Heart right ventricle (tissue), 16 donors: ENCODE results near the gene PCBP4. TPM values are rescaled to one million over a fixed set of nuclear protein-coding genes. Genes with fewer than 3 reads are reported as not detected.

ENCODE experiments used
- ATAC-seq, 8 donors: fragments of 200-7000 bp; cut with Tn5 transposase; one replicate each; pipeline ENCODE4 v1.9.1; 2020; ENCODE audit warnings: mild to moderate bottlenecking in 8 of 8, moderate library complexity in 8 of 8, moderate number of reproducible peaks in 1 of 8
- DNase-seq, 2 donors: peaks; one replicate each; pipeline ENCODE4 v3.0.0-alpha.2; 2020
- H3K27ac ChIP-seq, 10 donors: fragments of 200-600 bp; sonication (generic) in 2 of 10; one replicate each; pipeline versions ENCODE4 v1.5.0 to v1.8.0; 2020 to 2022; ENCODE audit warnings: mild to moderate bottlenecking in 3 of 10
- H3K27me3 ChIP-seq, 7 donors: fragments of 200-600 bp; one replicate each; pipeline ENCODE4 v1.8.0; 2021 to 2022; ENCODE audit warnings: mild to moderate bottlenecking in 2 of 7
- H3K36me3 ChIP-seq, 9 donors: fragments of 200-600 bp; sonication (generic) in 1 of 9; one replicate each; pipeline versions ENCODE4 v1.5.0 to v1.8.0; 2020 to 2022; ENCODE audit warnings: mild to moderate bottlenecking in 2 of 9
- H3K4me1 ChIP-seq, 9 donors: fragments of 200-600 bp; sonication (generic) in 1 of 9; one replicate each; pipeline versions ENCODE4 v1.5.0 to v1.8.0; 2020 to 2022; ENCODE audit warnings: mild to moderate bottlenecking in 4 of 9
- H3K4me3 ChIP-seq, 10 donors: fragments of 200-600 bp; sonication (generic) in 2 of 10; one replicate each; pipeline versions ENCODE4 v1.5.0 to v1.8.0; 2020 to 2022; ENCODE audit warnings: mild to moderate bottlenecking in 7 of 10, moderate library complexity in 2 of 10
- H3K9me3 ChIP-seq, 11 donors: fragments of 200-600 bp in 10 of 11; sonication (generic) in 2 of 11; one replicate each; pipeline versions ENCODE4 v1.5.0 to v1.8.0; 2013 to 2022; ENCODE audit warnings: mild to moderate bottlenecking in 2 of 11, control low read depth in 1 of 11, moderate library complexity in 1 of 11
- WGBS, 2 donors: extraction: QIAGEN DNeasy Blood & Tissue Kit; methylation state at CpG; one replicate each; pipeline ENCODE4 v1.1.7; 2013; ENCODE audit warnings: inconsistent platforms in 1 of 2; 5-methylcytosine and 5-hydroxymethylcytosine counted together
- intact Hi-C, 10 donors: fragments of 100-400 bp; cut with DNase I; formaldehyde crosslinking; loops; one replicate each; pipeline versions ENCODE4 v1.11.1 to v1.14.2; 2022
- long read RNA-seq, 3 donors: library from polyadenylated mRNA; unstranded; transcript quantifications; one replicate each; pipeline ENCODE4 v2.0.0, GENCODE V29; 2020 to 2021
- polyA plus RNA-seq, 2 donors: library from polyadenylated mRNA; stranded (reverse); fragments of 200-250 nt; gene quantifications; one replicate each; pipeline ENCODE4 v1.2.3, GENCODE V29; 2013
- total RNA-seq, 10 donors: library from RNA; stranded (reverse); fragmentation: NEBNext Ultra II Directional in 3 of 10; extraction: Animal tissue kit (Norgen Biotek cat#: 25700) in 3 of 10; gene quantifications; one replicate each; pipeline versions ENCODE4 v1.2.1 to v1.2.4, GENCODE V29; 2021 to 2023
- TF ChIP-seq, protein P1 (sequence below), 9 donors: fragments of 200-600 bp; sonication (generic) in 2 of 9; IDR thresholded peaks; one replicate each; pipeline versions ENCODE4 v1.5.0 to v1.8.0; 2021 to 2022; ENCODE audit warnings: antibody characterized with exemption in 9 of 9, mild to moderate bottlenecking in 5 of 9, moderate library complexity in 1 of 9
- donor health status: Arrhythmogenic right ventricular cardiomyopathy.
- donor health status: ischemic (EF 13 %, LVEDD 7.1; RV severe dilation, severe dysfunction).
- donor health status: healthy with polysubstance abuse.
- donor health status: DM: no; HTN: yes; CAD: no.
- donor health status: DM: no; HTN: no; CAD: no.
- donor health status: ischemic (EF 25% LVEDD 6.9; RV normal size, moderate dysfunction).
- donor health status: ischemic (EF 25% LVEDD 5.7; RV mildly dilated, moderate dysfunction).
- donor health status: healthy.
- donor health status: DM: yes; HTN: yes; CAD: no.
- donor health status: Ischemic cardiomyopathy.
- donor health status: ischemic (EF 35%, LVEDD 5.7; RV mildly dilated, moderate dysfunction).
- donor health status: nonischemic (EF 11% LVEDD 7.7; RV severe dilation, severe dysfunction).
- donor health status: DM: yes; HTN: yes; CAD: no.
- donor health status: PGD.
- donor health status: ischemic (EF 29% LVEDD 5.4; RV normal size, mild dysfunction).
- donor health status: nonischemic (EF 23%, LVEDD 6.1; RV moderate dilation, normal function).

Gene PCBP4
- total RNA-seq = 10 to 100 TPM; 55.1 to 85.9 (median 59.9) TPM
- 100 to 1,000 TPM in 1 of 2 donors, 10 to 100 TPM in 1; 63.8 to 123 TPM for polyA plus RNA-seq
- long read RNA-seq, donor 1, partial matches to known transcripts = 4 of 22 reads
- long read RNA-seq, donor 1, other reads (novel, unspliced or antisense) = 13 of 22 reads
- long read RNA-seq, donor 2, transcript PCBP4-202 (13 exons, 2,015 nt) = major isoform, 13 of 52 reads
- long read RNA-seq, donor 2, partial matches to known transcripts = 9 of 52 reads
- long read RNA-seq, donor 2, other reads (novel, unspliced or antisense) = 29 of 52 reads
- long read RNA-seq, donor 3, transcript PCBP4-202 (13 exons, 2,015 nt) = major isoform, 30 of 65 reads
- long read RNA-seq, donor 3, transcript PCBP4-205 (14 exons, 2,147 nt) = minor isoform, 6 of 65 reads
- long read RNA-seq, donor 3, partial matches to known transcripts = 9 of 65 reads
- long read RNA-seq, donor 3, other reads (novel, unspliced or antisense) = 19 of 65 reads

DNA sequence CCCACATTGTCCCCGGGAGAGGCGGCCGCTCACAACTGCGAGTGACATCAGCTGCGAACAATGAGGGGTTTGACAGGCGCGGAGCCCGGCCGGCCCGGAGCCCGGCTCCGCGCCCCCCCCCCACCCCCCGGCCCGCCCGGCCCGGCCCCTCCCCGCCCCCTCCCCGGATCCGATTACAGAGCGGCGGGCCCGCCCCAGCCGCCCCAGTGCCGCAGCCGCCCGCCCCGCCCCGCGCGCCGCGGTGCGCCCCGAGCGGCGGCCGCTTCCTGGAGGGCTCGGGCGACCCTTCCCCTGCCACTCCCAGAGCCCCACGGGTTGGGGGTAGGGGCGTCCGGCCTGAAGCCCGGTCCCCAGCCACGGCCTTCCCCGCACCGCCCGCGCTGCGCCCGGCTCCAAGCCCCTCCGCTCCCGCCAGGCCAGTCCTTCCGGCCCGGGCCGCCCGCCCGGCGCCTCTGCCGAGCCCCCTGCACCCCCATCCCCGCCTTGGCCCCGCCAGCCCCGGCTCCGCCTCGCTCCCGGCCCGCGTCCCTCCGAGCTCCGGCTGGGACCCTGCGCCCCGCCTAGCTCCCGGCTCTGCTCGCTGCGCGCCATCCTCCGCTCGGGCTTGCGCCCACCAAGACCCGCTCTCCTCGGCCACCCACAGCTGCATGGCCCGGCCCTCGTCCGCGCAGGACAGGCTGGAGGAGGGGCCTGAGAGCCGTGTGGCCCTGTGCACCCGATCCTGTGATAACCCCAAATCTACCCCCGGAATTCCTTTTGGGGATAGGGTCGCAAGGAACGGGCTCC lies at the start of gene PCBP4:
PCBP4 (minus strand) TSS at position 71 of the 786 bp plus-strand sequence. CDS start 6,214 bp downstream, outside the sequence.
- intact Hi-C loops = loop anchor here in 2 of 10 donors (2.0 kb wide), 1 partner anchor 25 kb away; the partner anchor contains the start of gene PARP3 (in 2 of the 2)
- peaks cover 25 to 70% (median 45%) of the 10 kb centered on the region in 9 donors for H3K4me1 ChIP-seq
- ATAC-seq = peak; percentile 54 to 84 (median 68)
- 0 to 1% methylated on average over 72 to 90 of the region's 90 CpGs for WGBS, 2 donors
- H3K27ac ChIP-seq = peak within 1 kb of the TSS; percentile 88 to 98 (median 96)
- peak; percentile 80 for DNase-seq
- H3K4me3 ChIP-seq = peak within 1 kb of the TSS; percentile 62 to 85 (median 77)
- H3K36me3 ChIP-seq = peaks cover 0 to 16% (median 0%) of the 10 kb centered on the region in 9 donors
- H3K9me3 ChIP-seq = no peaks in the 10 kb centered on the region
- peaks cover 0 to 20% (median 0%) of the 10 kb centered on the region in 7 donors for H3K27me3 ChIP-seq
- TF ChIP-seq, protein P1, sequence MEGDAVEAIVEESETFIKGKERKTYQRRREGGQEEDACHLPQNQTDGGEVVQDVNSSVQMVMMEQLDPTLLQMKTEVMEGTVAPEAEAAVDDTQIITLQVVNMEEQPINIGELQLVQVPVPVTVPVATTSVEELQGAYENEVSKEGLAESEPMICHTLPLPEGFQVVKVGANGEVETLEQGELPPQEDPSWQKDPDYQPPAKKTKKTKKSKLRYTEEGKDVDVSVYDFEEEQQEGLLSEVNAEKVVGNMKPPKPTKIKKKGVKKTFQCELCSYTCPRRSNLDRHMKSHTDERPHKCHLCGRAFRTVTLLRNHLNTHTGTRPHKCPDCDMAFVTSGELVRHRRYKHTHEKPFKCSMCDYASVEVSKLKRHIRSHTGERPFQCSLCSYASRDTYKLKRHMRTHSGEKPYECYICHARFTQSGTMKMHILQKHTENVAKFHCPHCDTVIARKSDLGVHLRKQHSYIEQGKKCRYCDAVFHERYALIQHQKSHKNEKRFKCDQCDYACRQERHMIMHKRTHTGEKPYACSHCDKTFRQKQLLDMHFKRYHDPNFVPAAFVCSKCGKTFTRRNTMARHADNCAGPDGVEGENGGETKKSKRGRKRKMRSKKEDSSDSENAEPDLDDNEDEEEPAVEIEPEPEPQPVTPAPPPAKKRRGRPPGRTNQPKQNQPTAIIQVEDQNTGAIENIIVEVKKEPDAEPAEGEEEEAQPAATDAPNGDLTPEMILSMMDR (IDR thresholded peaks at IDR 0.05) = peak in 1 of 9 donors; percentile 11

DNA sequence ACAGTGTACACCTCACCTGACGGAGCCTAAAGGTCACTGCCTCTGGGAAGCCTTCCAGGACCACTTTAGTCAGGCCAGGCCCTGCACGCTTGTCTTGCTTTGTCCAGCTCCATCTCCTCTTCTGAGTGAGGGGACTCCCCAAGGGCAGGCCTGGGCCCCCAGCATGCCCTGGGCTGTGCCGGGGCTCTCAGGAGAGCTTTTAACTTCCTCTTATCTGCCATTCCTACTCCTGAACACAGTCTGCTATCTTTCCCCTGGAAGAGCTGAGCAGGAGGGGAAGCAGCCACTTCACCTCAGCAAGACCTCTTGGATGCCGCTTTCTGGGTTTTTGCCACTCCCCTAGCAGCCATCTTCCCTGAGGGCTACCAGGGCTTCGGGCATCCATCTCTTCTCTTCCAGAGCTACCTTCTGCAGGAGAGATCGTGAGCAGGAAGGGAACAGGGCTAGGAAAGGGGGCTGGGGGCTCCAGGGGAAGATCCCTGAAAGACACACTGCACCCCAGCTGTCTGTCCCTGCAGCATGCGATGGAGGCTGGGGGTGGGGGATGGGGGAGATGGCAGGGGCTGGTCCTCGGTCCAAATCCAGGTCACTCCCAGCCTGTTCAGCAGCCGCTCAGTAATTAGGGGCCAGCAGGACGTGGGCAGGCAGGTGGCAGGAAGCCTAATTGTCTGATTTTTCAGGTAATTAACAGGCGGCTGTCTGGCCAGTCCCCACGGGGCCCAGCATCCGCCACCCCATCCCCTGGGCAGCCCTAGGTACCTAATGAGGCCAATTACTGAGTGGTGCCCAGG lies 48.4 kb upstream of the PCBP4 start:
- H3K4me1 ChIP-seq = peaks cover 25 to 73% (median 52%) of the 10 kb centered on the region in 9 donors
- no peaks in the 10 kb centered on the region for H3K36me3 ChIP-seq
- no peak for ATAC-seq
- H3K4me3 ChIP-seq = no peak overlapping the region
- DNase-seq = no peak
- no peaks in the 10 kb centered on the region for H3K27me3 ChIP-seq
- 78 to 82% methylated on average over 13 of the region's 13 CpGs for WGBS, 2 donors
- intact Hi-C loops = no loop called here
- H3K27ac ChIP-seq = peak overlapping the region in 3 of 10 donors; percentile 18 to 93 (median 37)
- no peaks in the 10 kb centered on the region for H3K9me3 ChIP-seq
- TF ChIP-seq, protein P1 (IDR thresholded peaks at IDR 0.05) = no peak

DNA sequence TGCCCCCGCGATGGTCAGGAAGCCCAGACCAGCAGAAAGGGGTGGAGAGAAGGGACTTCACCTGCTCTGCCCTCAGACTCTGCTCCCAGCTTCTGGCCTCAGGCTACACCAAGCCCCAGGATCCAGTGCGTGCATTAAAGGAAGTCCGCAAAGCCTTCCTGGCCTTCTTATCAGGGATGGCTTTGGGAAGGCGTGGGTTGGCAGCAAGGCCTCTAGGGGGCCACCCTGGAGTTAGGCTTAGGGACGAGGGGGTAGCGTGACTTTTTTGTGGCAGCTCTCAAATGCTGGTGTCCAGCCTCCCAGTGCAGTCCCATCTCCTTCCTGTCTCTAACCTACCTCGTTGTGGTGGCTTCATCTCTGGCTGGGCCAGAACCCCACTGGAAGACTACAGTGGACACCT lies 47.4 kb upstream of the PCBP4 start:
- DNase-seq (no peak), ATAC-seq (no peak)
- Histone ChIP-seq H3K4me3 (no peak overlapping the region), H3K27me3 (no peaks in the 10 kb centered on the region), H3K27ac (no peak overlapping the region), H3K36me3 (no peaks in the 10 kb centered on the region), H3K9me3 (no peaks in the 10 kb centered on the region), H3K4me1 (peaks cover 18 to 63% (median 42%) of the 10 kb centered on the region in 9 donors)
- intact Hi-C loops = loop anchor here in 3 of 10 donors (5.0 kb wide), 3 partner anchors 33 to 533 kb away; no protein-coding TSS in a partner anchor
- TF ChIP-seq, protein P1 (IDR thresholded peaks at IDR 0.05) = peak in 2 of 9 donors; percentile 13 to 31
- 74 to 79% methylated on average over 8 of the region's 8 CpGs for WGBS, 2 donors
